ENCODE measurements around the gene TENM4. TPM values are rescaled to one million over a fixed set of nuclear protein-coding genes. Genes with fewer than 3 reads are reported as not detected.

The TENM4 gene
- total and polyA plus RNA-seq, 2 experiments from 2014 or later: 19.0 to 105 TPM

- no peaks in the 10 kb centered on the region for H3K36me3 ChIP-seq
- H3K4me1 ChIP-seq (ENCODE audit: low read depth): no peaks in the 10 kb centered on the region
- H3K4me3 ChIP-seq: no peak overlapping the region
- no peaks in the 10 kb centered on the region for H3K27me3 ChIP-seq
- H3K27ac ChIP-seq: no peak overlapping the region
- TF ChIP-seq CTCF (IDR thresholded peaks at IDR 0.05; ENCODE audit: low read depth, low read length): no peak
- DNase-seq (ENCODE audit: low read depth in 1 of 2, low spot score in 1 of 2): no peak
- H3K9me3 ChIP-seq (ENCODE audit: low read depth): no peaks in the 10 kb centered on the region
These were observed 837.0 kb downstream of the TENM4 start for GRCh38 chr11:78603792-78604191.

Data from cardiac muscle cell (in vitro differentiated cells and primary cell).